Neural cell (in vitro differentiated cells): ENCODE results near the gene CCSER2.

Source experiments
- CTCF ChIP-seq: fragments of 450-650 bp; IDR thresholded peaks from 2 replicates; pipeline ENCODE4 v1.5.1; 2014; ENCODE audit warnings: antibody characterized with exemption, mild to moderate bottlenecking, moderate library complexity; ENCODE audit not compliant: poor library complexity, severe bottlenecking
- EP300 ChIP-seq: fragments of 450-650 bp; conservative IDR thresholded peaks from 2 replicates; pipeline ENCODE4 v1.6.1; 2014; ENCODE audit warnings: antibody characterized with exemption, mild to moderate bottlenecking, moderate library complexity; ENCODE audit not compliant: poor library complexity, severe bottlenecking
- RAD21 ChIP-seq: fragments of 450-650 bp; conservative IDR thresholded peaks from 2 replicates; pipeline ENCODE4 v1.6.1; 2014; ENCODE audit warnings: antibody characterized with exemption, mild to moderate bottlenecking, moderate library complexity
- REST ChIP-seq: IDR thresholded peaks from 2 replicates; pipeline ENCODE4 v1.6.1; 2012; ENCODE audit warnings: borderline replicate concordance
- TAF1 ChIP-seq: IDR thresholded peaks from 2 replicates; pipeline ENCODE4 v1.6.1; 2012; ENCODE audit warnings: low read depth

GRCh38 chr10:84291384-84291783 lies 37.0 kb upstream of the CCSER2 start:
- no peak for TF ChIP-seq TAF1
- TF ChIP-seq EP300 = no peak
- no peak for TF ChIP-seq CTCF
- TF ChIP-seq REST = peak; percentile 43
- no peak for TF ChIP-seq RAD21
